ENCODE results near the gene SMKR1. TPM values are rescaled to one million over a fixed set of nuclear protein-coding genes. Genes with fewer than 3 reads are reported as not detected.

Gene SMKR1
- total RNA-seq, 2 donors from 2014 or later = 0.59 to 6.6 TPM

- WGBS = 58% methylated on average over 4 of the region's 4 CpGs
- Histone ChIP-seq H3K4me3 (no peak overlapping the region), H3K27ac (no peak overlapping the region), H3K36me3 (no peaks in the 10 kb centered on the region), H3K4me1 (replicated peaks) (no peaks in the 10 kb centered on the region), H3K27me3 (replicated peaks; ENCODE audit: insufficient read depth) (no peaks in the 10 kb centered on the region), H3K9me3 (no peaks in the 10 kb centered on the region)
- no peak for TF ChIP-seq POLR2AphosphoS5 (IDR thresholded peaks at IDR 0.05)
- TF ChIP-seq, protein P1, sequence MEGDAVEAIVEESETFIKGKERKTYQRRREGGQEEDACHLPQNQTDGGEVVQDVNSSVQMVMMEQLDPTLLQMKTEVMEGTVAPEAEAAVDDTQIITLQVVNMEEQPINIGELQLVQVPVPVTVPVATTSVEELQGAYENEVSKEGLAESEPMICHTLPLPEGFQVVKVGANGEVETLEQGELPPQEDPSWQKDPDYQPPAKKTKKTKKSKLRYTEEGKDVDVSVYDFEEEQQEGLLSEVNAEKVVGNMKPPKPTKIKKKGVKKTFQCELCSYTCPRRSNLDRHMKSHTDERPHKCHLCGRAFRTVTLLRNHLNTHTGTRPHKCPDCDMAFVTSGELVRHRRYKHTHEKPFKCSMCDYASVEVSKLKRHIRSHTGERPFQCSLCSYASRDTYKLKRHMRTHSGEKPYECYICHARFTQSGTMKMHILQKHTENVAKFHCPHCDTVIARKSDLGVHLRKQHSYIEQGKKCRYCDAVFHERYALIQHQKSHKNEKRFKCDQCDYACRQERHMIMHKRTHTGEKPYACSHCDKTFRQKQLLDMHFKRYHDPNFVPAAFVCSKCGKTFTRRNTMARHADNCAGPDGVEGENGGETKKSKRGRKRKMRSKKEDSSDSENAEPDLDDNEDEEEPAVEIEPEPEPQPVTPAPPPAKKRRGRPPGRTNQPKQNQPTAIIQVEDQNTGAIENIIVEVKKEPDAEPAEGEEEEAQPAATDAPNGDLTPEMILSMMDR (IDR thresholded peaks at IDR 0.05) = no peak
- TF ChIP-seq POLR2A (IDR thresholded peaks at IDR 0.05) = no peak
- intact Hi-C loops (cut with DNase I) = no loop called here
- DNase-seq (ENCODE audit: low spot score) = peak; percentile 22
These were observed 38.1 kb upstream of the SMKR1 start for GRCh38 chr7:129464194-129464593.

- WGBS = 47% methylated on average over 2 of the region's 2 CpGs
- intact Hi-C loops (cut with DNase I) = loop anchor here (5.0 kb wide), 1 partner anchor 243 kb away; no protein-coding TSS in a partner anchor
- no peak overlapping the region for H3K27ac ChIP-seq
These were observed 37.3 kb upstream of the SMKR1 start for GRCh38 chr7:129465080-129465479.

DNA sequence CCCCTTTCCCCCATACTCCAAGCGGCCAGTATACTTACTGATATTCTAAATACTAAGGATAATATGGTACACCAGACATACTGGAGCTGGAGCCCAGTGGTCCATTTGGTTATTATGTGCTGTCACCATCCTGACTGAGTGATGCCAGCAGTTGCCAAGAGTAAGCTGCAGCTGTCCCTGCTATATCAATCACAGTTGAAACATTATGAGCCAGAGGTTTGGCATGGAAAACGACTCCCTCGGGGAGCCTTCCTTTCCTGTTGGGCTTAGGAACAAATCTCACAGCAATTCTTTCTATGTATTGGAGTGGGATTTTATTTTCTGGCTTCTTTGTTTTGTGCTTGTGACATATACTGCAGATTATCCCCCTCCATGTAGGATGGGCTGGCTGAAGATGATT is 35.5 kb upstream of the SMKR1 start:
- Histone ChIP-seq H3K4me3 (no peak overlapping the region), H3K9me3 (no peaks in the 10 kb centered on the region), H3K36me3 (no peaks in the 10 kb centered on the region), H3K27me3 (replicated peaks; ENCODE audit: insufficient read depth) (no peaks in the 10 kb centered on the region), H3K4me1 (replicated peaks) (no peaks in the 10 kb centered on the region), H3K27ac (no peak overlapping the region)
- DNase-seq (ENCODE audit: low spot score) = no peak
- intact Hi-C loops (cut with DNase I) = loop anchor here (5.0 kb wide), 1 partner anchor 244 kb away; no protein-coding TSS in a partner anchor
- no peak for TF ChIP-seq POLR2A (IDR thresholded peaks at IDR 0.05)
- TF ChIP-seq, protein P1 (IDR thresholded peaks at IDR 0.05) = no peak
- no peak for TF ChIP-seq POLR2AphosphoS5 (IDR thresholded peaks at IDR 0.05)
- 94% methylated on average over 3 of the region's 3 CpGs for WGBS

More at GRCh38 chr7:129465080-129465479, 37.3 kb upstream of the SMKR1 start:
- H3K4me3 ChIP-seq = no peak overlapping the region
- no peaks in the 10 kb centered on the region for H3K27me3 ChIP-seq (replicated peaks; ENCODE audit: insufficient read depth)
- no peaks in the 10 kb centered on the region for H3K36me3 ChIP-seq
- no peaks in the 10 kb centered on the region for H3K4me1 ChIP-seq (replicated peaks)
- H3K9me3 ChIP-seq = no peaks in the 10 kb centered on the region
- no peak for TF ChIP-seq POLR2A (IDR thresholded peaks at IDR 0.05)
- TF ChIP-seq POLR2AphosphoS5 (IDR thresholded peaks at IDR 0.05) = no peak
- TF ChIP-seq, protein P1 (IDR thresholded peaks at IDR 0.05) = no peak
- DNase-seq (ENCODE audit: low spot score) = no peak

DNA sequence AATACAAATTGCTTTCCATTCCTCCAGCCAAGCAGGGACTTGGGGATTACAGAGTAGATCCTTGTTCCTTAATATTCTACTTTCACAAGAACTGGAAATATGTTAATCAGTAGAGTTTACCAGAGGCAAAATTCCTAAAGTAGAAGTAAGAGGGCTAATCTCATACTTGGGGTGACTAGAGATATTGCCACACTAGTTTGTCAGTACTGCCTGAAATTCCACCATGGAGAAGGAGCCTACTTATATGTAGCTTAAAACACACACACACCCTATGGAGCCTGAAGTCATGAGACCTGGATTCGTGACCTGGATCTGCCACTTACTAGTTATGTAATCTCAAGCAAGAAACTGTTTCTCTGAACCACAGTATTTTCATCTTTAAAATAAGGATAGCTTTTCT is 34.2 kb upstream of the SMKR1 start:
- Histone ChIP-seq H3K9me3 (no peaks in the 10 kb centered on the region), H3K36me3 (no peaks in the 10 kb centered on the region), H3K4me1 (replicated peaks) (no peaks in the 10 kb centered on the region), H3K4me3 (no peak overlapping the region), H3K27ac (no peak overlapping the region), H3K27me3 (replicated peaks; ENCODE audit: insufficient read depth) (no peaks in the 10 kb centered on the region)
- no peak for DNase-seq (ENCODE audit: low spot score)
- TF ChIP-seq POLR2A (IDR thresholded peaks at IDR 0.05) (no peak), POLR2AphosphoS5 (IDR thresholded peaks at IDR 0.05) (no peak)
- TF ChIP-seq, protein P1 (IDR thresholded peaks at IDR 0.05) = no peak
- intact Hi-C loops (cut with DNase I) = loop anchor here (5.0 kb wide), 1 partner anchor 246 kb away; no protein-coding TSS in a partner anchor
- WGBS = 94% methylated on average over 1 of the region's 1 CpG

DNA sequence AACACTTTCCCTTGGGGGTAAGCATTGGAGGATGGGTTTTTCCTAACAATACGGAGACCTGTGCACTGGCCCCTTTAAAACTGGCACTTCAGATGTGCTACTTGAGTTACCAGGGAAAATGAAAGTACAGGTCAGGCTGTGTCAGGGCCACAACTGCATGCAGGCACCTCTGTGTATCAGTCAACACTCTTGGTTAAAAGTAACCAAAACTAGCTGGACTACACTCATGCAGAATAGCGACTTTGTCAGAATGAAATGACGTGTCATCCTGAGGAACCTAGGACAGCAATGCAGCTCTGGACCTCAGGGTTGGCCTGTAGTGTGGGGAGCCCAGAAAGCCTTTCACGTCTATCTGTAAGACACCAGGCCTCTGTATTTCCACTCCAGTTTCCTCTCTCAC is 33.8 kb upstream of the SMKR1 start:
- no peaks in the 10 kb centered on the region for H3K9me3 ChIP-seq
- H3K4me3 ChIP-seq = no peak overlapping the region
- no peak overlapping the region for H3K27ac ChIP-seq
- H3K27me3 ChIP-seq (replicated peaks; ENCODE audit: insufficient read depth) = no peaks in the 10 kb centered on the region
- H3K36me3 ChIP-seq = no peaks in the 10 kb centered on the region
- TF ChIP-seq POLR2AphosphoS5 (IDR thresholded peaks at IDR 0.05) = no peak
- no peak for TF ChIP-seq POLR2A (IDR thresholded peaks at IDR 0.05)
- TF ChIP-seq, protein P1 (IDR thresholded peaks at IDR 0.05) = no peak
- WGBS = 81% methylated on average over 4 of the region's 4 CpGs
- no peaks in the 10 kb centered on the region for H3K4me1 ChIP-seq (replicated peaks)
- intact Hi-C loops (cut with DNase I) = loop anchor here (5.0 kb wide), 1 partner anchor 246 kb away; no protein-coding TSS in a partner anchor
- no peak for DNase-seq (ENCODE audit: low spot score)
